Measurements from ENCODE around the gene RTP2.

Gene RTP2

GRCh38 chr3:187743195-187744141, 41.1 kb upstream of the RTP2 start:
- Histone ChIP-seq H3K4me1 (ENCODE audit: control insufficient read depth in 1 of 2, insufficient read depth in 2 of 2, low read length in 2 of 2) (peaks cover 6 to 20% of the 10 kb centered on the region in 2 donors), H3K36me3 (ENCODE audit: control insufficient read depth in 1 of 2, insufficient read depth in 2 of 2, low read length in 2 of 2) (peaks cover 0 to 48% of the 10 kb centered on the region in 2 donors), H3K27me3 (ENCODE audit: low read depth, low read length) (no peaks in the 10 kb centered on the region), H3K9me3 (ENCODE audit: control insufficient read depth in 1 of 2, low read length in 2 of 2) (no peaks in the 10 kb centered on the region), H3K4me3 (ENCODE audit: low read depth in 1 of 2, low read length in 2 of 2) (peak overlapping the region; percentile 87 to 96), H3K27ac (ENCODE audit: low read length) (peak overlapping the region; percentile 100)

- Histone ChIP-seq H3K36me3 (ENCODE audit: control insufficient read depth in 1 of 2, insufficient read depth in 2 of 2, low read length in 2 of 2) (peaks cover 0 to 55% of the 10 kb centered on the region in 2 donors), H3K27me3 (ENCODE audit: low read depth, low read length) (no peaks in the 10 kb centered on the region), H3K4me3 (ENCODE audit: low read depth in 1 of 2, low read length in 2 of 2) (peak overlapping the region; percentile 87 to 96), H3K4me1 (ENCODE audit: control insufficient read depth in 1 of 2, insufficient read depth in 2 of 2, low read length in 2 of 2) (peaks cover 6 to 14% of the 10 kb centered on the region in 2 donors), H3K9me3 (ENCODE audit: control insufficient read depth in 1 of 2, low read length in 2 of 2) (no peaks in the 10 kb centered on the region), H3K27ac (ENCODE audit: low read length) (peak overlapping the region; percentile 100)
Observed at GRCh38 chr3:187742351-187743171, 40.2 kb upstream of the RTP2 start.

- H3K27me3 ChIP-seq (ENCODE audit: low read depth, low read length) = no peaks in the 10 kb centered on the region
- peaks cover 9 to 12% of the 10 kb centered on the region in 2 donors for H3K4me1 ChIP-seq (ENCODE audit: control insufficient read depth in 1 of 2, insufficient read depth in 2 of 2, low read length in 2 of 2)
- H3K27ac ChIP-seq (ENCODE audit: low read length) = peak overlapping the region; percentile 100
- no peaks in the 10 kb centered on the region for H3K9me3 ChIP-seq (ENCODE audit: control insufficient read depth in 1 of 2, low read length in 2 of 2)
- H3K36me3 ChIP-seq (ENCODE audit: control insufficient read depth in 1 of 2, insufficient read depth in 2 of 2, low read length in 2 of 2) = peaks cover 0 to 55% of the 10 kb centered on the region in 2 donors
- peak overlapping the region; percentile 87 to 96 for H3K4me3 ChIP-seq (ENCODE audit: low read depth in 1 of 2, low read length in 2 of 2)
Observed at GRCh38 chr3:187741403-187742350, 39.3 kb upstream of the RTP2 start.

GRCh38 chr3:187740421-187741399, 38.4 kb upstream of the RTP2 start:
- H3K27ac ChIP-seq (ENCODE audit: low read length) = peak overlapping the region; percentile 100
- H3K36me3 ChIP-seq (ENCODE audit: control insufficient read depth in 1 of 2, insufficient read depth in 2 of 2, low read length in 2 of 2) = peaks cover 0 to 51% of the 10 kb centered on the region in 2 donors
- H3K27me3 ChIP-seq (ENCODE audit: low read depth, low read length) = no peaks in the 10 kb centered on the region
- peak overlapping the region; percentile 87 to 96 for H3K4me3 ChIP-seq (ENCODE audit: low read depth in 1 of 2, low read length in 2 of 2)
- H3K9me3 ChIP-seq (ENCODE audit: control insufficient read depth in 1 of 2, low read length in 2 of 2) = no peaks in the 10 kb centered on the region
- H3K4me1 ChIP-seq (ENCODE audit: control insufficient read depth in 1 of 2, insufficient read depth in 2 of 2, low read length in 2 of 2) = peaks cover 10 to 21% of the 10 kb centered on the region in 2 donors

- Histone ChIP-seq H3K36me3 (ENCODE audit: control insufficient read depth in 1 of 2, insufficient read depth in 2 of 2, low read length in 2 of 2) (peaks cover 0 to 43% of the 10 kb centered on the region in 2 donors), H3K27me3 (ENCODE audit: low read depth, low read length) (no peaks in the 10 kb centered on the region), H3K9me3 (ENCODE audit: control insufficient read depth in 1 of 2, low read length in 2 of 2) (no peaks in the 10 kb centered on the region), H3K4me3 (ENCODE audit: low read depth in 1 of 2, low read length in 2 of 2) (peak overlapping the region; percentile 87 to 96), H3K4me1 (ENCODE audit: control insufficient read depth in 1 of 2, insufficient read depth in 2 of 2, low read length in 2 of 2) (peaks cover 10 to 27% of the 10 kb centered on the region in 2 donors), H3K27ac (ENCODE audit: low read length) (peak overlapping the region; percentile 100)
Observed at GRCh38 chr3:187739561-187740332, 37.4 kb upstream of the RTP2 start.

- Histone ChIP-seq H3K36me3 (ENCODE audit: control insufficient read depth in 1 of 2, insufficient read depth in 2 of 2, low read length in 2 of 2) (peaks cover 0 to 37% of the 10 kb centered on the region in 2 donors), H3K27ac (ENCODE audit: low read length) (peak overlapping the region; percentile 100), H3K4me1 (ENCODE audit: control insufficient read depth in 1 of 2, insufficient read depth in 2 of 2, low read length in 2 of 2) (peaks cover 10 to 22% of the 10 kb centered on the region in 2 donors), H3K9me3 (ENCODE audit: control insufficient read depth in 1 of 2, low read length in 2 of 2) (no peaks in the 10 kb centered on the region), H3K27me3 (ENCODE audit: low read depth, low read length) (no peaks in the 10 kb centered on the region), H3K4me3 (ENCODE audit: low read depth in 1 of 2, low read length in 2 of 2) (peak overlapping the region; percentile 87 to 96)
Observed at GRCh38 chr3:187739094-187739560, 36.8 kb upstream of the RTP2 start.

- peaks cover 4 to 35% of the 10 kb centered on the region in 2 donors for H3K36me3 ChIP-seq (ENCODE audit: control insufficient read depth in 1 of 2, insufficient read depth in 2 of 2, low read length in 2 of 2)
- peak overlapping the region; percentile 100 for H3K27ac ChIP-seq (ENCODE audit: low read length)
- peak overlapping the region; percentile 87 to 96 for H3K4me3 ChIP-seq (ENCODE audit: low read depth in 1 of 2, low read length in 2 of 2)
- H3K4me1 ChIP-seq (ENCODE audit: control insufficient read depth in 1 of 2, insufficient read depth in 2 of 2, low read length in 2 of 2) = peaks cover 10 to 22% of the 10 kb centered on the region in 2 donors
- H3K27me3 ChIP-seq (ENCODE audit: low read depth, low read length) = no peaks in the 10 kb centered on the region
- no peaks in the 10 kb centered on the region for H3K9me3 ChIP-seq (ENCODE audit: control insufficient read depth in 1 of 2, low read length in 2 of 2)
Observed at GRCh38 chr3:187738331-187739093, 36.2 kb upstream of the RTP2 start.

- no peaks in the 10 kb centered on the region for H3K9me3 ChIP-seq (ENCODE audit: control insufficient read depth in 1 of 2, low read length in 2 of 2)
- peak overlapping the region; percentile 87 to 96 for H3K4me3 ChIP-seq (ENCODE audit: low read depth in 1 of 2, low read length in 2 of 2)
- H3K27me3 ChIP-seq (ENCODE audit: low read depth, low read length) = no peaks in the 10 kb centered on the region
- H3K27ac ChIP-seq (ENCODE audit: low read length) = peak overlapping the region; percentile 100
- H3K4me1 ChIP-seq (ENCODE audit: control insufficient read depth in 1 of 2, insufficient read depth in 2 of 2, low read length in 2 of 2) = peaks cover 10 to 22% of the 10 kb centered on the region in 2 donors
- H3K36me3 ChIP-seq (ENCODE audit: control insufficient read depth in 1 of 2, insufficient read depth in 2 of 2, low read length in 2 of 2) = peaks cover 9 to 40% of the 10 kb centered on the region in 2 donors
Observed at GRCh38 chr3:187738071-187738330, 35.6 kb upstream of the RTP2 start.

All from muscle layer of duodenum (tissue), 2 donors.